ENCODE data around the gene MEIS1.

MEIS1 gene

DNA sequence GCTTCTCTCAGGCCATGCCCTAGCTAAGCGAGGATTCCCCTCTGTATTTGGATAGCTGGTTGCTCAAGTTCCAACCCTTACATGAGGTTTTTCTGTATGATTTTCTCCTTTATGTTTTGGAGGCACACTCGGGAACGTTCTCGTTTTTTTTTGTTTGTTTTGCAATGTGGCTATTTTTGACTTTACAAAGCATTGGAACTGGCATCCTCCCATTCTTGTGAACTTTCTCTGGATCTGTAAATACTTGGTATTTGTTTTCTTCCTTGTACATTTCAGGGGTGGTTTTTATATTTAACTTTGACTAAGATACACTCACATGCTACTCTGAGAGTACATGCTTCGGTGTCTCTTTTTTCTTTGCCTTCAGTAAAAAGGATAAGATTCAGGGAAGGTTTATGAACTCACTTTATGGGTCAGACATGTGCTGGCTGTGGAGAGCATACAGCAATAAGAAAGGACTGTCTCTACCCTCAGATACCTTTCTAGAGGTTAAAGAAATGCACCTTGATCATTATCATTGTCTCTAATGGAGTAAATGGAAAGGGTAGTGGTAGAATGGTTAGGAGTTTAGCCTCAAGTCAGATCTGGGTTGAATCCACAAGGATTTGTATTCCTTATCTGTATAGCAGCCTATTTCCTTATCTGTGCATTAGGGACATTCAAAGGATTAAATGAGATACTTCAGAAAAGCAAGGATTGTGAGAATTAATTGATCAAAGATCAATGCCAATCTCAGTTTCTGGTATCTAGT, 61.9 kb downstream of the MEIS1 start:
- TF ChIP-seq CTCF (IDR thresholded peaks at IDR 0.05; ENCODE audit: low read depth, low read length, missing control alignments): no peak
- DNase-seq (ENCODE audit: extremely low read depth, low read depth): no peak
- H3K4me3 ChIP-seq (replicated peaks; ENCODE audit: low read depth, low read length): no peak overlapping the region

DNA sequence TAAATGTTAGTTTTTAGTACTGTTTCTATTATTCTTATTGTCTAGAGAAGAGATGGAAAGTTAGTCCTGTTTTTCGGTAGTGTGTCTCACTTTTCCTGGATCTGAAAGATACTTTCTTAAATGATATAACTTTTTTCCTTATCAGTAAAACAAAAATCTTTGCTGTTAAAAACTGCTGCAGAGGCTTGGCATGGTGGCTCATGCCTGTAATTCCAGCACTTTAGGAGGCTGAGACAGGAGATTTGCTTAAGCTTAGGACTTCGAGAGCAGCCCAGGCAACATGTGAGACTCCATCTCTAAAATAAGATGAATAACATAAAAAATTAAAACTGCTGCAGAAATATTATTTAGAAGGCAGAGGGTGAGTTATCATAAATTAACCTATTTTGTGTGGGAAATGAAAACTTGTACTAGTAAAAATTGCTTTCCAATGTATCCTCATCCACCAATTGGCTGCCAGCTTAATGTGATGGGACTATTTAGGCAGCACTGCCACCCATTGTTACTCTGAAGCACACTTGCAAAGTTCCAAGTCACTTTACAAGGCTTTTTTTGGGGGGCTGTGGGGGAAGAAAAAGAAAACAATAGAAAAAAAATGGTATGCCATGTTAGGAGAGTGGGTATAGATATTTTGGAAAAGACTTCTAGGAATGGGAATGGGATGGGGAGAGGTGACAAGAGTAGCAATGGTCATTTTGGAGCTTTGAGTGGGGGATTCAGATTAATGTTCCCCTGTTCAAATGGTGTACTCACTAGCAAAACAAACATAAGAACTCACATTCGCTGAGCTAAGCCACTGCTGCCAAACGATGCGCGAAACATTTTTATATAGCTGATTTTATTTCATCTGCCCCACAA, 62.7 kb downstream of the MEIS1 start:
- TF ChIP-seq CTCF (IDR thresholded peaks at IDR 0.05; ENCODE audit: low read depth, low read length, missing control alignments): no peak
- H3K4me3 ChIP-seq (replicated peaks; ENCODE audit: low read depth, low read length): no peak overlapping the region
- DNase-seq (ENCODE audit: extremely low read depth, low read depth): no peak

GRCh38 chr2:66498289-66498975, 63.5 kb downstream of the MEIS1 start:
- H3K4me3 ChIP-seq (replicated peaks; ENCODE audit: low read depth, low read length): no peak overlapping the region
- TF ChIP-seq CTCF (IDR thresholded peaks at IDR 0.05; ENCODE audit: low read depth, low read length, missing control alignments): no peak
- DNase-seq (ENCODE audit: extremely low read depth, low read depth): no peak

DNA sequence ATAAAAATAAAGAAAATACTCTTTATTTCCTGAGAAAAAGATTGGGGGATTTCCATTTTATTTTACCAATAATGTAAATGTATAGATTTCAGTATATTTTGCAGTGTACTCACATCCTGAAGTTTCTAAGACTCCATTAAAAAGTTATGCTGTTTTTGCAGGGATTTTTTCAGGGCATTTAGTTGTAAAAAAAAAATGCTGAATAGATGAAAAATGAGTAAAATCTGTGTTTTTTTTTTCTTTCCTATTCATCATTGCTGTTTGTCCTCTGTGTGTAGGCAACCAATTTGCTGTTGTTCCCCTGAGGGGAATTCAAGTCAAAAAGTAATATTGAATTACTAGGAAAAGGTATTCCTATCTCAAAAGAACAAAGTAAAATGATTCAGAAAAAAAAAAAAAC, 66.3 kb downstream of the MEIS1 start:
- H3K4me3 ChIP-seq (replicated peaks; ENCODE audit: low read depth, low read length): no peak overlapping the region
- no peak for TF ChIP-seq CTCF (IDR thresholded peaks at IDR 0.05; ENCODE audit: low read depth, low read length, missing control alignments)
- DNase-seq (ENCODE audit: extremely low read depth, low read depth): no peak

DNA sequence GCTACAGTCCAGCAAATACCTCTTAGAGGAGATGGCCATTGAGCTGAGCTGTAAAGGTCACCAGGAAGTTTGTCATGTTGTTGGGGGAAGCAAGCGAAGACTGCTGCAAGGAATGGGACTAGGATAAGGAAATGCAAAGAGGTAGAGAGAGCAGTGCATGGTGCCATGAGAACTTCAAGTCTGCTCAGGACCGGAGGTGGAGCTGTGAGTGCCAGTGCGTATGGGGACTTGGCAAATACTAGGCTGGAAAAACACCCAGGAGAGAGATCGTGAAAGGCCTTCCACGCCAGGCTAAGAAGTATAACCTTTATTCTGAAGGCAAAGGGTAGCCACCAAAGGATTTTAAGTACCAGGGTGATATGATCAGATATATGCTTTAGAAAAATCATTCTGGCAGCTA, 71.3 kb downstream of the MEIS1 start:
- TF ChIP-seq CTCF (IDR thresholded peaks at IDR 0.05; ENCODE audit: low read depth, low read length, missing control alignments): no peak
- no peak for DNase-seq (ENCODE audit: extremely low read depth, low read depth)
- no peak overlapping the region for H3K4me3 ChIP-seq (replicated peaks; ENCODE audit: low read depth, low read length)

DNA sequence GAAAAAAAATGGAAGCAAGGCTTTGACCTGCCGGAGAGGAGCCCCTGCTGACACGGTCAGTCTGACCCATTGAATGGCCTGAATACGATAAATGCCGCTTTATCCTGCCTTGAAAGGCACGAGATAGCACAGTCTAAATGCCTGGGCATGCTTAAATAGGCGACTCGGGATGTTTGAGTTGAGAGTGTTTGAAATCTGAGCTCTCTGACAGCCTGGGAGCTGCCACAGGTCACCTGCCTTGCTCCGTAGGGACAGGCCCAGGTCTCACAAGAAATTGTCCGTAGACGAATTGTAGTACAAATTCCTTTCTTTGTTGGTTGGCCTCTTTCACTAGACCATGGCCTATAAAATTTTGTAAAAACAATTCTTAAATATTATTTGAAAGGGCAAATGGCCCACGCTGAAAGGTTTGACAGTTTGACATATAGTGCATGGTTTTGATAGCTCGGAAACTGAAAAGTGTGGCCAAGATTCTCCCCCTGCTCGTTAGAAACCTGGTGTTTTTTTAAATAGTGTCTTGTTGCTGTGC, 72.8 kb downstream of the MEIS1 start:
- DNase-seq (ENCODE audit: extremely low read depth, low read depth): no peak
- no peak for TF ChIP-seq CTCF (IDR thresholded peaks at IDR 0.05; ENCODE audit: low read depth, low read length, missing control alignments)
- no peak overlapping the region for H3K4me3 ChIP-seq (replicated peaks; ENCODE audit: low read depth, low read length)
